GM23338 (cell line): ENCODE measurements around the gene SORCS3. TPM values are rescaled to one million over a fixed set of nuclear protein-coding genes. Genes with fewer than 3 reads are reported as not detected.
"Not testable (repeated sequence)": the region's sequence is repeated elsewhere in the genome, so short reads cannot be mapped to it uniquely, and the experiment has no call there.

Source experiments
- ATAC-seq: fragments of 200-7000 bp; cut with Tn5 transposase; 3 replicates; pipeline ENCODE4 v1.9.1; 2020
- DNase-seq: peaks from one replicate; pipeline ENCODE4 v3.0.0-alpha.2; 2015; ENCODE audit warnings: low spot score
- H2AFZ ChIP-seq: fragments of 200-600 bp; sonication (generic); 2 replicates; pipeline ENCODE4 v1.8.0; 2016; ENCODE audit warnings: antibody characterized with exemption, mild to moderate bottlenecking, moderate library complexity
- H3F3A ChIP-seq: fragments of 200-600 bp; sonication (generic); replicated peaks from 2 replicates; pipeline ENCODE4 v1.8.0; 2017; ENCODE audit warnings: antibody characterized with exemption, mixed run types, low read depth
- H3K27ac ChIP-seq: fragments of 200-600 bp; sonication (generic); 2 replicates; pipeline ENCODE4 v1.6.1; 2016; ENCODE audit warnings: low read depth
- H3K27me3 ChIP-seq: fragments of 200-600 bp; sonication (generic); 2 replicates; pipeline ENCODE4 v1.8.0; 2016; ENCODE audit warnings: mild to moderate bottlenecking, mixed run types, moderate library complexity; ENCODE audit not compliant: insufficient read depth
- H3K36me3 ChIP-seq: fragments of 200-600 bp; sonication (generic); 2 replicates; pipeline ENCODE4 v1.8.0; 2016; ENCODE audit warnings: mild to moderate bottlenecking; ENCODE audit not compliant: insufficient read depth
- H3K4me1 ChIP-seq: fragments of 200-600 bp; sonication (generic); 2 replicates; pipeline ENCODE4 v1.8.0; 2016; ENCODE audit warnings: mild to moderate bottlenecking, moderate library complexity; ENCODE audit not compliant: insufficient read depth
- H3K4me2 ChIP-seq: fragments of 200-600 bp; sonication (generic); 2 replicates; pipeline ENCODE4 v1.7.1; 2017; ENCODE audit warnings: mixed run types
- H3K4me3 ChIP-seq: fragments of 200-600 bp; sonication (generic); 2 replicates; pipeline ENCODE4 v1.6.1; 2016; ENCODE audit warnings: mixed run types
- H3K79me2 ChIP-seq: fragments of 200-600 bp; sonication (generic); replicated peaks from 2 replicates; pipeline ENCODE4 v1.8.0; 2017; ENCODE audit warnings: mild to moderate bottlenecking; ENCODE audit not compliant: insufficient read depth
- H3K9me2 ChIP-seq: fragments of 200-600 bp; sonication (generic); 2 replicates; pipeline ENCODE4 v1.8.0; 2017; ENCODE audit not compliant: insufficient read depth
- H4K20me1 ChIP-seq: fragments of 200-600 bp; sonication (generic); replicated peaks from 2 replicates; pipeline ENCODE4 v1.8.0; 2017; ENCODE audit warnings: mild to moderate bottlenecking; ENCODE audit not compliant: insufficient read depth
- H3K27ac Mint-ChIP-seq: 2 replicates; pipeline ENCODE4 v1.8.0; 2020; ENCODE audit warnings: inconsistent platforms, mild to moderate bottlenecking, moderate library complexity, mixed read lengths
- H3K27me3 Mint-ChIP-seq: 3 replicates; pipeline ENCODE4 v1.8.0; 2022; ENCODE audit warnings: low read depth, mild to moderate bottlenecking, moderate library complexity, mixed read lengths, inconsistent platforms; ENCODE audit not compliant: insufficient read depth, poor library complexity
- H3K36me3 Mint-ChIP-seq: 3 replicates; pipeline ENCODE4 v1.8.0; 2021; ENCODE audit warnings: low read depth, mild to moderate bottlenecking, inconsistent platforms, moderate library complexity, mixed read lengths
- H3K4me1 Mint-ChIP-seq: 3 replicates; pipeline ENCODE4 v1.8.0; 2020; ENCODE audit warnings: mild to moderate bottlenecking, inconsistent platforms, mixed read lengths
- H3K4me3 Mint-ChIP-seq: 3 replicates; pipeline ENCODE4 v1.8.0; 2021; ENCODE audit warnings: moderate library complexity, mild to moderate bottlenecking, inconsistent platforms, mixed read lengths
- H3K9me3 Mint-ChIP-seq: 3 replicates; pipeline ENCODE4 v1.8.0; 2020; ENCODE audit warnings: moderate library complexity, mild to moderate bottlenecking, inconsistent platforms, mixed read lengths
- CREB1 ChIP-seq: fragments of 250-450 bp; sonication (Bioruptor Pico); IDR thresholded peaks from 2 replicates; pipeline ENCODE4 v1.5.0; 2020; ENCODE audit warnings: low read depth, mild to moderate bottlenecking, moderate library complexity
- EZH2phosphoT487 ChIP-seq: fragments of 200-600 bp; sonication (generic); IDR thresholded peaks from one replicate; pipeline ENCODE4 v1.8.1; 2018; ENCODE audit warnings: antibody characterized with exemption; ENCODE audit not compliant: unreplicated experiment
- JUNB ChIP-seq: IDR thresholded peaks from one replicate; pipeline ENCODE4 v1.6.1; 2016; ENCODE audit warnings: antibody characterized with exemption; ENCODE audit not compliant: unreplicated experiment
- NANOG ChIP-seq: IDR thresholded peaks from 2 replicates; pipeline ENCODE4 v1.6.1; 2016; ENCODE audit warnings: antibody characterized with exemption, borderline replicate concordance
- STAT1 ChIP-seq: IDR thresholded peaks from one replicate; pipeline ENCODE4 v1.6.1; 2016; ENCODE audit warnings: antibody characterized with exemption; ENCODE audit not compliant: unreplicated experiment
- ZNF114 ChIP-seq: fragments of 250-450 bp; sonication (Bioruptor Pico); IDR thresholded peaks from 2 replicates; pipeline ENCODE4 v1.5.0; 2020; ENCODE audit warnings: mild to moderate bottlenecking, moderate library complexity
- ZNF331 ChIP-seq: fragments of 250-450 bp; sonication (Bioruptor Pico); IDR thresholded peaks from 2 replicates; pipeline ENCODE4 v1.5.0; 2020; ENCODE audit warnings: low read depth, mild to moderate bottlenecking, moderate library complexity
- polyA plus RNA-seq: library from polyadenylated mRNA; unstranded; fragments of >200 nt; fragmentation: Nextera tagmentation; extraction: Ambion mirVana; gene quantifications from 2 replicates; pipeline ENCODE4 v1.2.1, GENCODE V29; 2016
- total RNA-seq: library from RNA; depleted of rRNA; stranded (reverse); fragments of >200 nt; shearing (Covaris generic); gene quantifications from 2 replicates; pipeline ENCODE4 v1.2.3, GENCODE V29; 2014
- TF ChIP-seq, protein P1 (sequence below): IDR thresholded peaks from 2 replicates; pipeline ENCODE4 v1.6.1; 2016; ENCODE audit warnings: antibody characterized with exemption
- TF ChIP-seq, protein P2 (sequence below): IDR thresholded peaks from one replicate; pipeline ENCODE4 v1.6.1; 2018; ENCODE audit warnings: antibody characterized with exemption; ENCODE audit not compliant: unreplicated experiment
- TF ChIP-seq, protein P3 (sequence below), 2 experiments: fragments of 200-600 bp in 1 of 2; sonication (generic) in 1 of 2; conservative IDR thresholded peaks; 2 replicates each; pipeline versions ENCODE4 v1.5.1 to v1.6.1; 2016 to 2017; ENCODE audit warnings: antibody characterized with exemption in 2 of 2, low read depth in 2 of 2, mild to moderate bottlenecking in 2 of 2, moderate library complexity in 1 of 2

Gene SORCS3
- total and polyA plus RNA-seq, 2 experiments from 2014 or later, result 0.37 to 1.4 TPM

DNA sequence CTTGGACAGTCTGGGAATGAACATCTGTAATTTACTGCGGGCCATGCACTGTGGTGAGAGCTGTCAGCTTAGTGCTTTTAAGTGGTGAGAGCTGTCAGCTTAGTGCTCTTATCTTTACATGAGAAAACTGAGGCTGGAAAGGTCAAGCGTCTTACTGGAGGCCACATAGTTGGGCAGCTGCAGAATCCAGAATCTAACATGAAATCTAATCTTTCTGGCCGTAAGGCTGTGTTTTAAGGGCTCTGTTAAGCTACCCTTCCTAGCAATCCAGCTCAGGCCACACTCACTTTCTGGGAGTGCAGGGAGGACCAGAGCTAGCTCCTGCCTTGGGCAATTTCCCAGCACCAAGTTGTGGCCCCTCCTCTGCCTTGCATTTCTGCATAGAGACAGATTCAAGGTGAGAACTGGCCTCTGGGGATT is 70.2 kb downstream of the SORCS3 start:
- Histone ChIP-seq H2AFZ (no peak overlapping the region), H3K27me3 (no peaks in the 10 kb centered on the region), H4K20me1 (no peaks in the 10 kb centered on the region), H3K4me3 (no peak overlapping the region), H3K36me3 (no peaks in the 10 kb centered on the region), H3K79me2 (no peaks in the 10 kb centered on the region), H3K4me1 (peaks cover 41% of the 10 kb centered on the region), H3F3A (no peaks in the 10 kb centered on the region), H3K4me2 (no peak overlapping the region), H3K27ac (no peak overlapping the region), H3K9me2 (no peaks in the 10 kb centered on the region)
- Mint-ChIP-seq H3K9me3 (no peaks in the 10 kb centered on the region), H3K27me3 (peaks cover 3% of the 10 kb centered on the region), H3K27ac (no peak overlapping the region), H3K36me3 (no peaks in the 10 kb centered on the region), H3K4me3 (no peak overlapping the region), H3K4me1 (peaks cover 52% of the 10 kb centered on the region)
- peak; percentile 39; the same call in 2 of the 3 replicates for ATAC-seq
- TF ChIP-seq CREB1 (CRISPR knock-in tag) (no peak), STAT1 (no peak), EZH2phosphoT487 (no peak)
- TF ChIP-seq, protein P1, sequence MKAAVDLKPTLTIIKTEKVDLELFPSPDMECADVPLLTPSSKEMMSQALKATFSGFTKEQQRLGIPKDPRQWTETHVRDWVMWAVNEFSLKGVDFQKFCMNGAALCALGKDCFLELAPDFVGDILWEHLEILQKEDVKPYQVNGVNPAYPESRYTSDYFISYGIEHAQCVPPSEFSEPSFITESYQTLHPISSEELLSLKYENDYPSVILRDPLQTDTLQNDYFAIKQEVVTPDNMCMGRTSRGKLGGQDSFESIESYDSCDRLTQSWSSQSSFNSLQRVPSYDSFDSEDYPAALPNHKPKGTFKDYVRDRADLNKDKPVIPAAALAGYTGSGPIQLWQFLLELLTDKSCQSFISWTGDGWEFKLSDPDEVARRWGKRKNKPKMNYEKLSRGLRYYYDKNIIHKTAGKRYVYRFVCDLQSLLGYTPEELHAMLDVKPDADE, result no peak
- TF ChIP-seq, protein P2, sequence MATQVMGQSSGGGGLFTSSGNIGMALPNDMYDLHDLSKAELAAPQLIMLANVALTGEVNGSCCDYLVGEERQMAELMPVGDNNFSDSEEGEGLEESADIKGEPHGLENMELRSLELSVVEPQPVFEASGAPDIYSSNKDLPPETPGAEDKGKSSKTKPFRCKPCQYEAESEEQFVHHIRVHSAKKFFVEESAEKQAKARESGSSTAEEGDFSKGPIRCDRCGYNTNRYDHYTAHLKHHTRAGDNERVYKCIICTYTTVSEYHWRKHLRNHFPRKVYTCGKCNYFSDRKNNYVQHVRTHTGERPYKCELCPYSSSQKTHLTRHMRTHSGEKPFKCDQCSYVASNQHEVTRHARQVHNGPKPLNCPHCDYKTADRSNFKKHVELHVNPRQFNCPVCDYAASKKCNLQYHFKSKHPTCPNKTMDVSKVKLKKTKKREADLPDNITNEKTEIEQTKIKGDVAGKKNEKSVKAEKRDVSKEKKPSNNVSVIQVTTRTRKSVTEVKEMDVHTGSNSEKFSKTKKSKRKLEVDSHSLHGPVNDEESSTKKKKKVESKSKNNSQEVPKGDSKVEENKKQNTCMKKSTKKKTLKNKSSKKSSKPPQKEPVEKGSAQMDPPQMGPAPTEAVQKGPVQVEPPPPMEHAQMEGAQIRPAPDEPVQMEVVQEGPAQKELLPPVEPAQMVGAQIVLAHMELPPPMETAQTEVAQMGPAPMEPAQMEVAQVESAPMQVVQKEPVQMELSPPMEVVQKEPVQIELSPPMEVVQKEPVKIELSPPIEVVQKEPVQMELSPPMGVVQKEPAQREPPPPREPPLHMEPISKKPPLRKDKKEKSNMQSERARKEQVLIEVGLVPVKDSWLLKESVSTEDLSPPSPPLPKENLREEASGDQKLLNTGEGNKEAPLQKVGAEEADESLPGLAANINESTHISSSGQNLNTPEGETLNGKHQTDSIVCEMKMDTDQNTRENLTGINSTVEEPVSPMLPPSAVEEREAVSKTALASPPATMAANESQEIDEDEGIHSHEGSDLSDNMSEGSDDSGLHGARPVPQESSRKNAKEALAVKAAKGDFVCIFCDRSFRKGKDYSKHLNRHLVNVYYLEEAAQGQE, result no peak
- no peak for DNase-seq

DNA sequence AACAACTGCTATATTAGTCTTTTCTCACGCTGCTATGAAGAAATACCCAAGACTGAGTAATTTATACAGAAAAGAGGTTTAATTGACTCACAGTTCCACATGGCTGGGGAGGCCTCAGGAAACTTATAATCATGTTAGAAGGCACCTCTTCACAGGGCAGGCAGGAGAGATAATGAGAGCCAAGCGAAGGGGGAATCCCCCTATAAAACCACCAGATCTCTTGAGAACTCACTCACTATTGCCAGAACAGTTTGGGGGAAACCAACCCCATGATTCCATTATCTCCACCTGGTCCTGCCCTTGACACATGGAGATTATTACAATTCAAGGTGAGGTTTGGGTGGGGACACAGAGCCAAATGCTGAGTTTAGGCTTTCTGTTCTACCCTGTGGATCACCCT is 89.5 kb downstream of the SORCS3 start:
- H3K27ac Mint-ChIP-seq, H2AFZ ChIP-seq, H3K4me3 ChIP-seq, H3K79me2 ChIP-seq, H3K27me3 Mint-ChIP-seq, DNase-seq, H3K9me2 ChIP-seq, H3K27me3 ChIP-seq, ATAC-seq, H3K4me1 ChIP-seq, H3K36me3 ChIP-seq, H3F3A ChIP-seq, H3K4me3 Mint-ChIP-seq, H3K27ac ChIP-seq, H3K4me2 ChIP-seq, H4K20me1 ChIP-seq: not testable (repeated sequence)
- peaks cover 18% of the 10 kb centered on the region for H3K9me3 Mint-ChIP-seq
- H3K36me3 Mint-ChIP-seq, result peaks cover 15% of the 10 kb centered on the region
- peaks cover 22% of the 10 kb centered on the region for H3K4me1 Mint-ChIP-seq

DNA sequence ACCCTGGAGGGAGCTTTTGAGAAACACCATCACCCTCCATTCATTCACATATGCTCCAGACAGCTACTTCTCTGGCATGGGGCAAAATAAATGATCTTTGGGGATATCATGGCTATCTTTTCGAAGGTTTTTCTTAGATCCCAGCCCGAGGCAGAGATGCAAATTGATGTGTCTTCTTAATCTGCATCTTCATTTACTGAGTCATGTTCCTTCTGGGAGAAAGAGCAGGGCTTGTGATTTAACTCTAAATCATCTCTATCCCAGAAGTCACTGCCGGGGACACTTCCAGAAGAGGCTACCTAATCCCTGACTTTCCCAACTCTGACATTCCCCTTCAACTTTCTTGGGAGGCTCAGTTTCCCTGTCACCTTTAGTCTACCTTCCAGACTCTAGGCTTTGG is 90.1 kb downstream of the SORCS3 start:
- no peak overlapping the region for H2AFZ ChIP-seq
- no peaks in the 10 kb centered on the region for H3K79me2 ChIP-seq
- no peaks in the 10 kb centered on the region for H3K36me3 ChIP-seq
- DNase-seq (no peak), ATAC-seq (no peak)
- no peak overlapping the region for H3K4me2 ChIP-seq
- no peaks in the 10 kb centered on the region for H3K27me3 ChIP-seq
- no peaks in the 10 kb centered on the region for H4K20me1 ChIP-seq
- no peak overlapping the region for H3K27ac ChIP-seq
- no peaks in the 10 kb centered on the region for H3F3A ChIP-seq
- H3K4me3 ChIP-seq, result no peak overlapping the region
- Mint-ChIP-seq H3K27ac (no peak overlapping the region), H3K27me3 (peaks cover 4% of the 10 kb centered on the region), H3K4me3 (no peak overlapping the region), H3K9me3 (peaks cover 12% of the 10 kb centered on the region), H3K4me1 (peaks cover 28% of the 10 kb centered on the region), H3K36me3 (peaks cover 9% of the 10 kb centered on the region)
- peaks cover 5% of the 10 kb centered on the region; the same call in 1 of the 2 replicates for H3K9me2 ChIP-seq
- H3K4me1 ChIP-seq, result peaks cover 7% of the 10 kb centered on the region
- no peak for TF ChIP-seq ZNF331 (CRISPR knock-in tag)
- TF ChIP-seq, protein P2, result no peak
- TF ChIP-seq ZNF114 (CRISPR knock-in tag), result no peak
- TF ChIP-seq STAT1, result no peak
- TF ChIP-seq, protein P3, sequence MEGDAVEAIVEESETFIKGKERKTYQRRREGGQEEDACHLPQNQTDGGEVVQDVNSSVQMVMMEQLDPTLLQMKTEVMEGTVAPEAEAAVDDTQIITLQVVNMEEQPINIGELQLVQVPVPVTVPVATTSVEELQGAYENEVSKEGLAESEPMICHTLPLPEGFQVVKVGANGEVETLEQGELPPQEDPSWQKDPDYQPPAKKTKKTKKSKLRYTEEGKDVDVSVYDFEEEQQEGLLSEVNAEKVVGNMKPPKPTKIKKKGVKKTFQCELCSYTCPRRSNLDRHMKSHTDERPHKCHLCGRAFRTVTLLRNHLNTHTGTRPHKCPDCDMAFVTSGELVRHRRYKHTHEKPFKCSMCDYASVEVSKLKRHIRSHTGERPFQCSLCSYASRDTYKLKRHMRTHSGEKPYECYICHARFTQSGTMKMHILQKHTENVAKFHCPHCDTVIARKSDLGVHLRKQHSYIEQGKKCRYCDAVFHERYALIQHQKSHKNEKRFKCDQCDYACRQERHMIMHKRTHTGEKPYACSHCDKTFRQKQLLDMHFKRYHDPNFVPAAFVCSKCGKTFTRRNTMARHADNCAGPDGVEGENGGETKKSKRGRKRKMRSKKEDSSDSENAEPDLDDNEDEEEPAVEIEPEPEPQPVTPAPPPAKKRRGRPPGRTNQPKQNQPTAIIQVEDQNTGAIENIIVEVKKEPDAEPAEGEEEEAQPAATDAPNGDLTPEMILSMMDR (conservative IDR thresholded peaks at IDR 0.05; ENCODE audit: low read depth in 2 of 2), result no peak
- no peak for TF ChIP-seq CREB1 (CRISPR knock-in tag)
- TF ChIP-seq NANOG, result no peak
- TF ChIP-seq JUNB, result no peak
